ENCODE results near the gene SLF2.

- TF ChIP-seq POLR2A (IDR thresholded peaks at IDR 0.05) (no peak), CTCF (IDR thresholded peaks at IDR 0.05 in 8 of 11, conservative IDR thresholded peaks at IDR 0.05 in 3 of 11) (no peak)
Observed at GRCh38 chr10:100960251-100960650, 47.5 kb downstream of the SLF2 start.
